ENCODE results near the gene CD8B.
A peak's percentile ranks its signal among the peaks of the same experiment; 100 is the strongest.

Gene CD8B

GRCh38 chr2:86821842-86822241 is 39.8 kb downstream of the CD8B start:
- no peak overlapping the region for H3K27ac ChIP-seq (ENCODE audit: insufficient read depth, low read depth, low read length, poor library complexity, severe bottlenecking)
- H3K27me3 ChIP-seq (ENCODE audit: control insufficient read depth, insufficient read depth, low read length, poor library complexity, severe bottlenecking), result no peaks in the 10 kb centered on the region
- WGBS, 2 experiments, result 89 to 90% methylated on average over 6 of the region's 6 CpGs
- H3K36me3 ChIP-seq (ENCODE audit: control insufficient read depth, insufficient read depth, low read length), result no peaks in the 10 kb centered on the region
- H3K9me3 ChIP-seq (ENCODE audit: control insufficient read depth, low read length), result no peaks in the 10 kb centered on the region
- H3K4me1 ChIP-seq (ENCODE audit: control insufficient read depth, insufficient read depth, low read length), result no peaks in the 10 kb centered on the region
- H3K4me3 ChIP-seq (ENCODE audit: insufficient read depth, low read depth, low read length), result no peak overlapping the region

DNA sequence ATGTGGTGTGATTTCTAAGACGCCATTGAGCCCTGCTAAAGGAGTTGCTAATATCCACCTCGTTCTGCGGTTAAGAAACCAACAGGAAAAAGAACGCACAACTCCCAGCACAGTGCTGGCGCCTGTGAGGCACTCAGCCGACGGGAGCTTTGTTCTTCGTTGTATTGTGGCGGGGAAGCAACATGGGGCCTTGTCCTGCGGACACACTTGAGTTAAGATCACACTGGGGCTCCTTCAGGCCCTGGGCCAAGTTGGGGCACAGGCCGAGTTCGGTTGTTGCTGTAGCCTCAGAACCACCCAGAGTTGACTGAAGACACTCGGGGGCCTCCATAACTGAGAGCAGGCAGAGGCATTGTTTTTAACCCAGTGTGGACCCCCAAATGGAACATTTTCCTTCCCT is 40.4 kb downstream of the CD8B start:
- H3K4me3 ChIP-seq (ENCODE audit: insufficient read depth, low read depth, low read length), result no peak overlapping the region
- no peaks in the 10 kb centered on the region for H3K27me3 ChIP-seq (ENCODE audit: control insufficient read depth, insufficient read depth, low read length, poor library complexity, severe bottlenecking)
- no peaks in the 10 kb centered on the region for H3K9me3 ChIP-seq (ENCODE audit: control insufficient read depth, low read length)
- WGBS, 2 experiments, result 81 to 83% methylated on average over 13 of the region's 13 CpGs
- H3K27ac ChIP-seq (ENCODE audit: insufficient read depth, low read depth, low read length, poor library complexity, severe bottlenecking), result no peak overlapping the region
- H3K36me3 ChIP-seq (ENCODE audit: control insufficient read depth, insufficient read depth, low read length), result no peaks in the 10 kb centered on the region
- H3K4me1 ChIP-seq (ENCODE audit: control insufficient read depth, insufficient read depth, low read length), result no peaks in the 10 kb centered on the region

- WGBS, 2 experiments, result 94 to 97% methylated on average over 2 of the region's 2 CpGs
Observed at GRCh38 chr2:86818957-86819356, 42.7 kb downstream of the CD8B start.

DNA sequence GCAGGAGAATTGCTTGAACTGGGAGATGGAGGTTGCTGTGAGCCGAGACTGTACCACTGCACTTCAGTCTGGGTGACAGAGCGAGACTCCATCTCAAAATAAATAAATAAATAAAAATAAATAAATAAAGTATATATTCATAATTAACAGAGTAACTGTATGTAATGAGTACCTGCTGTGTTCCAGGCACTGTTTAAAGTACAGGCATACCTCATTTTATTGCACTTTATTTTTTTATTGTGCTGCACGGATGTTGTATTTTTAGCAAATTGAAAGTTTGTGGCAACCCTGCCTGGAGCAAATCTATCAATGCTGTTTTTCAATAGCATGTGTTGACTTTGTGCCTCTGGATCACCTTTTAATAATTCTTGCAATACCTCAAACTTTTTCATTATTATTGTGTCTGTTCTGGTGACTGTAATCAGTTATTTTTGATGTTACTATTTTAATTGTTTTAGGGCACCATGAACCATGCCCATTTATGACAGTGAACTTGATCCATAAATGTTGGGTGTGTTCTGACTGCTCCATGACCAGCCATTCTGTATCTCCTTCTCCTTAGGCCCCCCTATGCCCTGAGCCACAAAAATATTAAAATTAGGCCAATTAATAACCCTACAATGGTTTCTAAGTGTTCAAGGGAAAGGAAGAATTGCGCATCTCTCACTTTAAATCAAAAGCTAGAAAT is 43.4 kb downstream of the CD8B start:
- WGBS, 2 experiments, result 89 to 100% methylated on average over 2 to 3 of the region's 4 CpGs
- Histone ChIP-seq H3K27me3 (ENCODE audit: control insufficient read depth, insufficient read depth, low read length, poor library complexity, severe bottlenecking) (no peaks in the 10 kb centered on the region), H3K9me3 (ENCODE audit: control insufficient read depth, low read length) (no peaks in the 10 kb centered on the region), H3K4me3 (ENCODE audit: insufficient read depth, low read depth, low read length) (no peak overlapping the region), H3K36me3 (ENCODE audit: control insufficient read depth, insufficient read depth, low read length) (no peaks in the 10 kb centered on the region), H3K27ac (ENCODE audit: insufficient read depth, low read depth, low read length, poor library complexity, severe bottlenecking) (no peak overlapping the region), H3K4me1 (ENCODE audit: control insufficient read depth, insufficient read depth, low read length) (no peaks in the 10 kb centered on the region)

More at GRCh38 chr2:86818957-86819356, 42.7 kb downstream of the CD8B start:
- H3K4me1 ChIP-seq (ENCODE audit: control insufficient read depth, insufficient read depth, low read length), result no peaks in the 10 kb centered on the region
- H3K36me3 ChIP-seq (ENCODE audit: control insufficient read depth, insufficient read depth, low read length), result no peaks in the 10 kb centered on the region
- H3K4me3 ChIP-seq (ENCODE audit: insufficient read depth, low read depth, low read length), result no peak overlapping the region
- H3K9me3 ChIP-seq (ENCODE audit: control insufficient read depth, low read length), result no peaks in the 10 kb centered on the region
- no peaks in the 10 kb centered on the region for H3K27me3 ChIP-seq (ENCODE audit: control insufficient read depth, insufficient read depth, low read length, poor library complexity, severe bottlenecking)
- H3K27ac ChIP-seq (ENCODE audit: insufficient read depth, low read depth, low read length, poor library complexity, severe bottlenecking), result no peak overlapping the region

DNA sequence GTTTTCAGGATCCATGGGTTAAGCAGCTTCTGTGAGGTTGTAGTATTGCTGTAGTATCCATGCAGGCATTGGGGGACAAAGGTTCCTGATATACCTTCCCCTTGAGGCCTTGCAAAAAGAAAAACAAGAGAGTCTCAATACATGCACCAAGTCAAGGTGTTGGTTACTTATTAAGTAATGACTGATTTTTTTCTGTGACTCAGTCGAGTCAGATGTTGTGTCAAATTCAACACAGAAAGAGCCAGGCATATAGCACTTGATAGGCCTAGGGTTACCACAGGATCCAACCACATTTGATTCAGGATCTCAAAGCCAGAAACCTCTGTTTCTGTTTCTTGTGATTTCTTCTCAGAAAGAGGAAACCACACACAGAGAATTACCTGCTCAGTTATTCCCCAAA is 46.1 kb downstream of the CD8B start:
- Histone ChIP-seq H3K36me3 (ENCODE audit: control insufficient read depth, insufficient read depth, low read length) (no peaks in the 10 kb centered on the region), H3K27ac (ENCODE audit: insufficient read depth, low read depth, low read length, poor library complexity, severe bottlenecking) (no peak overlapping the region), H3K4me3 (ENCODE audit: insufficient read depth, low read depth, low read length) (no peak overlapping the region), H3K27me3 (ENCODE audit: control insufficient read depth, insufficient read depth, low read length, poor library complexity, severe bottlenecking) (no peaks in the 10 kb centered on the region), H3K4me1 (ENCODE audit: control insufficient read depth, insufficient read depth, low read length) (no peaks in the 10 kb centered on the region), H3K9me3 (ENCODE audit: control insufficient read depth, low read length) (no peaks in the 10 kb centered on the region)
- 93 to 94% methylated on average over 1 of the region's 1 CpG for WGBS, 2 experiments

GRCh38 chr2:86809481-86810121 is 52.1 kb downstream of the CD8B start:
- H3K9me3 ChIP-seq (ENCODE audit: control insufficient read depth, low read length), result no peaks in the 10 kb centered on the region
- 80% methylated on average over 43 of the region's 43 CpGs for WGBS, 2 experiments
- H3K4me3 ChIP-seq (ENCODE audit: insufficient read depth, low read depth, low read length), result no peak overlapping the region
- H3K27me3 ChIP-seq (ENCODE audit: control insufficient read depth, insufficient read depth, low read length, poor library complexity, severe bottlenecking), result peaks cover 52% of the 10 kb centered on the region
- no peak overlapping the region for H3K27ac ChIP-seq (ENCODE audit: insufficient read depth, low read depth, low read length, poor library complexity, severe bottlenecking)
- no peaks in the 10 kb centered on the region for H3K4me1 ChIP-seq (ENCODE audit: control insufficient read depth, insufficient read depth, low read length)
- H3K36me3 ChIP-seq (ENCODE audit: control insufficient read depth, insufficient read depth, low read length), result no peaks in the 10 kb centered on the region

GRCh38 chr2:86808315-86809161 is 53.1 kb downstream of the CD8B start:
- Histone ChIP-seq H3K27me3 (ENCODE audit: control insufficient read depth, insufficient read depth, low read length, poor library complexity, severe bottlenecking) (peaks cover 52% of the 10 kb centered on the region), H3K4me3 (ENCODE audit: insufficient read depth, low read depth, low read length) (peak overlapping the region; percentile 38), H3K4me1 (ENCODE audit: control insufficient read depth, insufficient read depth, low read length) (no peaks in the 10 kb centered on the region), H3K36me3 (ENCODE audit: control insufficient read depth, insufficient read depth, low read length) (no peaks in the 10 kb centered on the region), H3K9me3 (ENCODE audit: control insufficient read depth, low read length) (no peaks in the 10 kb centered on the region), H3K27ac (ENCODE audit: insufficient read depth, low read depth, low read length, poor library complexity, severe bottlenecking) (no peak overlapping the region)
- 39 to 40% methylated on average over 36 of the region's 36 CpGs for whole genome bisulfite sequencing, 2 experiments

DNA sequence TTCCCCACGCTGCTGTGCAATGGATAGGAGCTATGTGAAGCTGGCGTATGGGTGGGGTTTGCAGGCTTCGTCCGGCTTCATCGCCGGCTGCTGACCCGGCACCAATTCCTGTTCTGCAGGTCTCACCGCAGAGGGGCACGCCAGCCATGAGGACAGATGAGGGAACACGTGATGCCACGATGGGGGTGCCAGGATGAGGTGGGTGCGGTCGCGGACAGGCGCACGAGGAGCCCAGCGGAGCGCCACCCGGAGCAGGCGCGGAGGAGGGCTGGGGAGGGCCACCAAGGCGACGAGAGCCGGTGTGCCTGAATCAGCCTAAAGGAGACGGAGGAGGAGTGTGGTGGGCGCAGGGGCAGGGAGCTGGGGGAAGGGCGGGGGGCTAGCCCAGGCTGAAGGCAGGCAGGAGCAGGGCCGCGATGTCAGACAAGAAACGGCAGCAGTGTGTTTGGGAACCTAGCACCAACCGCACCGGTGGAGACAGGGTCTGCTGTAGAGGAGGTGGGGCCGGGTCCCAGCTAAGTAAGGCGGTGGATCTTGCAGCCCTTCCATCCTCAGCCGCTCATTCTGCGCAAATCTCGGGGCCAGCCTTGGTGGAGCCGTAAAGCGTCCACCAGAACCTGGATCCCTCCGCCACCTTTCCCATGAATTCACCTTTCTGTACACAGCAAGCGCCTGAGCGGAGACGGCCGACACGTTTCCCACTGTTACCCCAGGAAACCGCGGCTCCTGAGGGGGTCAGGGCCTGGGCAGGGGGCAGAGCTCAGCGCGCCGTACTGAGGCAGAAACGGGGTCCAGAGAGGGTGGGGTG is 54.0 kb downstream of the CD8B start:
- WGBS, 2 experiments, result 2% methylated on average over 51 of the region's 51 CpGs
- H3K36me3 ChIP-seq (ENCODE audit: control insufficient read depth, insufficient read depth, low read length), result no peaks in the 10 kb centered on the region
- H3K9me3 ChIP-seq (ENCODE audit: control insufficient read depth, low read length), result no peaks in the 10 kb centered on the region
- peaks cover 52% of the 10 kb centered on the region for H3K27me3 ChIP-seq (ENCODE audit: control insufficient read depth, insufficient read depth, low read length, poor library complexity, severe bottlenecking)
- H3K4me1 ChIP-seq (ENCODE audit: control insufficient read depth, insufficient read depth, low read length), result no peaks in the 10 kb centered on the region
- H3K27ac ChIP-seq (ENCODE audit: insufficient read depth, low read depth, low read length, poor library complexity, severe bottlenecking), result no peak overlapping the region
- peak overlapping the region; percentile 38 for H3K4me3 ChIP-seq (ENCODE audit: insufficient read depth, low read depth, low read length)

- no peak overlapping the region for H3K27ac ChIP-seq (ENCODE audit: insufficient read depth, low read depth, low read length, poor library complexity, severe bottlenecking)
- no peaks in the 10 kb centered on the region for H3K9me3 ChIP-seq (ENCODE audit: control insufficient read depth, low read length)
- peak overlapping the region; percentile 38 for H3K4me3 ChIP-seq (ENCODE audit: insufficient read depth, low read depth, low read length)
- H3K27me3 ChIP-seq (ENCODE audit: control insufficient read depth, insufficient read depth, low read length, poor library complexity, severe bottlenecking), result peaks cover 52% of the 10 kb centered on the region
- 58 to 60% methylated on average over 11 of the region's 11 CpGs for WGBS, 2 experiments
- no peaks in the 10 kb centered on the region for H3K36me3 ChIP-seq (ENCODE audit: control insufficient read depth, insufficient read depth, low read length)
- H3K4me1 ChIP-seq (ENCODE audit: control insufficient read depth, insufficient read depth, low read length), result no peaks in the 10 kb centered on the region
Observed at GRCh38 chr2:86807133-86807467, 54.6 kb downstream of the CD8B start.
